ENCODE results near the gene TRMT44. TPM values are rescaled to one million over a fixed set of nuclear protein-coding genes. Genes with fewer than 3 reads are reported as not detected.
"Not testable (repeated sequence)": the region's sequence is repeated elsewhere in the genome, so short reads cannot be mapped to it uniquely, and the experiment has no call there.

The TRMT44 gene
- total and polyA plus RNA-seq, 8 donors, result 1.8 to 39.7 (median 8.4) TPM

DNA sequence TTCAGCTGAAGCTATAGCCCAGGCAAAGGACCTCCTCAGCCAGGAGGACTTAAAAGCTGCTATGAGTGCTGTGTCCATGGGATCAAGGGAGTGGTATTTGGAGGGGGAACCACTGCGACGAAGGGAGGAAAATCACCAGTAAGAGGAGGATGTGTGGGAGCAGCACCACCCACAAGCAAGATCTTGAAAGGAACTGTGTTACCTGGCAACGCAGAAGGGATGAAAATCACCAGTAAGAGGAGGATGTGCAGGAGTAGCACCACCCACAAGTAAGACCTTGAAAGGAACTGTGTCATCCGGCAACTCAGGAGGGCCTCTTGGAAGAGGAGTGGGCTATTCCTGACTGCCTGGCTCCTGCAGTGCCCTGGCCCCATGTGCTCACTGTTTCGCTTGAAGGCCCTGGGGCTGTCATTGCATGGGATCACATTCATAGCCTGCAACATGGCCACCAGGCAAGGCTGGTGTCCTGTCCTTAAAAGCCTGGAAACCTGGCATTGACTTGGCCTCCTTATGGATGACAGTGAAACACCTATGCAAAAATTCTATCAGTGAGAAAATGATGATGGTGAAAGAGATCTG is 48.3 kb downstream of the TRMT44 start:
- Histone ChIP-seq H3K36me3 (peaks cover 0 to 3% (median 0%) of the 10 kb centered on the region in 4 donors), H3K9me3 (no peaks in the 10 kb centered on the region), H3K27me3 (no peaks in the 10 kb centered on the region), H3K4me3 (no peak overlapping the region), H3K4me1 (no peaks in the 10 kb centered on the region), H3K27ac (no peak overlapping the region)
- 84 to 98% (median 96%) methylated on average over 5 of the region's 5 CpGs for WGBS, 5 donors
- TF ChIP-seq, protein P1, sequence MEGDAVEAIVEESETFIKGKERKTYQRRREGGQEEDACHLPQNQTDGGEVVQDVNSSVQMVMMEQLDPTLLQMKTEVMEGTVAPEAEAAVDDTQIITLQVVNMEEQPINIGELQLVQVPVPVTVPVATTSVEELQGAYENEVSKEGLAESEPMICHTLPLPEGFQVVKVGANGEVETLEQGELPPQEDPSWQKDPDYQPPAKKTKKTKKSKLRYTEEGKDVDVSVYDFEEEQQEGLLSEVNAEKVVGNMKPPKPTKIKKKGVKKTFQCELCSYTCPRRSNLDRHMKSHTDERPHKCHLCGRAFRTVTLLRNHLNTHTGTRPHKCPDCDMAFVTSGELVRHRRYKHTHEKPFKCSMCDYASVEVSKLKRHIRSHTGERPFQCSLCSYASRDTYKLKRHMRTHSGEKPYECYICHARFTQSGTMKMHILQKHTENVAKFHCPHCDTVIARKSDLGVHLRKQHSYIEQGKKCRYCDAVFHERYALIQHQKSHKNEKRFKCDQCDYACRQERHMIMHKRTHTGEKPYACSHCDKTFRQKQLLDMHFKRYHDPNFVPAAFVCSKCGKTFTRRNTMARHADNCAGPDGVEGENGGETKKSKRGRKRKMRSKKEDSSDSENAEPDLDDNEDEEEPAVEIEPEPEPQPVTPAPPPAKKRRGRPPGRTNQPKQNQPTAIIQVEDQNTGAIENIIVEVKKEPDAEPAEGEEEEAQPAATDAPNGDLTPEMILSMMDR (IDR thresholded peaks at IDR 0.05), result no peak
- TF ChIP-seq POLR2AphosphoS5 (IDR thresholded peaks at IDR 0.05), result no peak
- TF ChIP-seq EP300 (IDR thresholded peaks at IDR 0.05), result no peak
- no peak for TF ChIP-seq POLR2A (IDR thresholded peaks at IDR 0.05)
- no peak for DNase-seq
- intact Hi-C loops (cut with DNase I; ENCODE audit: low total_unique reads), result no loop called here

DNA sequence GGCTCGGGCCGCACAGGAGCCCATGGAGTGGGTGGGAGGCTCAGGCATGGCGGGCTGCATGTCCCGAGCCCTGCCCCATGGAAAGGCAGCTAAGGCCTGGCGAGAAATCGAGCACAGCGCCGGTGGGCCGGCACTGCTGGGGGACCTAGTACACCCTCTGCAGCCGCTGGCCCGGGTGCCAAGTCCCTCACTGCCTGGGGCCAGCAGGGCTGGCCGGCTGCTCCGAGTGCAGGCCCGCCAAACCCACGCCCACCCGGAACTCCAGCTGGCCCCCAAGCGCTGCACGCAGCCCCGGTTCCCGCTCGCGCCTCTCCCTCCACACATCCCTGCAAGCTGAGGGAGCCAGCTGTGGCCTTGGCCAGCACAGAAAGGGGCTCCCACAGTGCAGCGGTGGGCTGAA is 50.9 kb downstream of the TRMT44 start:
- H3K36me3 ChIP-seq; H3K4me1 ChIP-seq; H3K27ac ChIP-seq; H3K4me3 ChIP-seq; DNase-seq; H3K27me3 ChIP-seq; intact Hi-C loops (cut with DNase I; ENCODE audit: low total_unique reads); H3K9me3 ChIP-seq: not testable (repeated sequence)
- 91 to 98% (median 94%) methylated on average over 14 to 23 of the region's 23 CpGs for WGBS, 5 donors

DNA sequence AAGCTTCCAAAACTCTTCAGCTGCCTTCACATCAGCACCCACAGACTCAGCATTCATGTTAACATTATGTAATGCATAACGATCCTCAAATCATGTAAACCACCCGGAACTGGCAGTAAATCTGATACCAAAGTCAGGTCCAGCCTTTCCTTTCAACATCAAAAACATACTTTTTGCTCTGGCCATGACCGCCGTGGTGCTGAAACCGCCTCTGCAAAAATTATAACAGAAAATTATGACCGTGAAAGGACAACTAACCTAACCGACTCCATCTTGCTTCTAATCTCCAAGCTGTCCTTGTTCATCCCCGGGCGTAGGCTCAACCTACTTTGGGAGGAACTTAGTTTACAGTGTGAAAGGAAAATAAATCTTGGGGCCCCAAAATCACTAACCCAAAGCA is 51.6 kb downstream of the TRMT44 start:
- TF ChIP-seq, protein P1 (IDR thresholded peaks at IDR 0.05), result no peak
- no peak for TF ChIP-seq POLR2A (IDR thresholded peaks at IDR 0.05)
- TF ChIP-seq EP300 (IDR thresholded peaks at IDR 0.05), result no peak
- no peak for TF ChIP-seq POLR2AphosphoS5 (IDR thresholded peaks at IDR 0.05)
- intact Hi-C loops (cut with DNase I; ENCODE audit: low total_unique reads), result no loop called here
- H3K9me3 ChIP-seq, result no peaks in the 10 kb centered on the region
- no peak for DNase-seq
- no peak overlapping the region for H3K27ac ChIP-seq
- WGBS, 5 donors, result 85 to 88% (median 87%) methylated on average over 9 of the region's 9 CpGs
- no peaks in the 10 kb centered on the region for H3K27me3 ChIP-seq
- H3K36me3 ChIP-seq, result peaks cover 0 to 3% (median 0%) of the 10 kb centered on the region in 4 donors
- no peaks in the 10 kb centered on the region for H3K4me1 ChIP-seq
- no peak overlapping the region for H3K4me3 ChIP-seq

DNA sequence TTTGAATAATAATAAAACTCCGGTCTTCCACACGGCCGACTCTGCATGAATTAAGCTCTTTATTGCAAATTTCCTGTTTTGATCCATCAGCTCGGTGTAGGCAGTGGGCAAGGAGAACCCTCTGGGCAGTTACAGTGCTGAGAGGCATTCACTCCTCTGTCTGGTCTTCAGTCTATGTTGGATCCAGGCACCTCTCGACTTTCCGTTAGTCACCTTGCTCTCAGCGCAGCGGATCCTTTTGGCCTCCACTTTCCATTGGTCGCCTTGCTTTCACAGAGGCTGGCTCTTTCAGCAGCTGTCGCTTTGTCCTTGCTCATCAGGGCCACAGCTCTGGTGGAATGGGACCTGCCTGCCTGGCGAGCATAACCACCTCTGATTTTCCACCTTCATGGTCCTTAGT is 52.9 kb downstream of the TRMT44 start:
- no peaks in the 10 kb centered on the region for H3K27me3 ChIP-seq
- 86 to 93% (median 89%) methylated on average over 11 of the region's 11 CpGs for WGBS, 5 donors
- no peak overlapping the region for H3K27ac ChIP-seq
- no peaks in the 10 kb centered on the region for H3K9me3 ChIP-seq
- no peak for TF ChIP-seq POLR2A (IDR thresholded peaks at IDR 0.05)
- TF ChIP-seq EP300 (IDR thresholded peaks at IDR 0.05), result no peak
- no peak for TF ChIP-seq POLR2AphosphoS5 (IDR thresholded peaks at IDR 0.05)
- TF ChIP-seq, protein P1 (IDR thresholded peaks at IDR 0.05), result no peak
- no peak for DNase-seq
- no peaks in the 10 kb centered on the region for H3K4me1 ChIP-seq
- H3K36me3 ChIP-seq, result peaks cover 0 to 3% (median 0%) of the 10 kb centered on the region in 4 donors
- H3K4me3 ChIP-seq, result no peak overlapping the region
- intact Hi-C loops (cut with DNase I; ENCODE audit: low total_unique reads), result no loop called here

DNA sequence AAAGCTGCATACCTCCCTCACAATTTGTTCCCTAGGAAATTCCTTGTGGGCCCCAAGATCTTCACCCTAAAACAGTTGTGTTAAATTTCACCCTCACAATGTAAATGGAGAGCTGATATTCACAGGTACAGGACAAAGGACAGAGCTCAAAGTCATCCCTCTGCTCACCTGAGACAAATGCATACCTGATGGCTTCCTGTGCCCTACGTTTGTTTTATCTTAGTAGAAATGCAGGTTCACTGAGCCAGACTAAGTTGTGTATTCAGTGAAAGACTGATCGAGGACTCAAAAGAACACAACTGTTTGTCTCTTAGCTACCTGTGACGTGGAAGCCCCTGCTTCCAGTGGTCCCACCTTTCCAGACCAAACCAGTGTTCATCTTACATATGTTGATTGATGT is 53.6 kb downstream of the TRMT44 start:
- no peaks in the 10 kb centered on the region for H3K27me3 ChIP-seq
- TF ChIP-seq, protein P1 (IDR thresholded peaks at IDR 0.05), result no peak
- no peak for TF ChIP-seq POLR2AphosphoS5 (IDR thresholded peaks at IDR 0.05)
- no peak for TF ChIP-seq EP300 (IDR thresholded peaks at IDR 0.05)
- TF ChIP-seq POLR2A (IDR thresholded peaks at IDR 0.05), result no peak
- H3K36me3 ChIP-seq, result no peaks in the 10 kb centered on the region
- intact Hi-C loops (cut with DNase I; ENCODE audit: low total_unique reads), result no loop called here
- no peaks in the 10 kb centered on the region for H3K9me3 ChIP-seq
- DNase-seq, result no peak
- H3K27ac ChIP-seq, result no peak overlapping the region
- WGBS, 5 donors, result 65 to 82% (median 67%) methylated on average over 3 of the region's 3 CpGs
- H3K4me1 ChIP-seq, result no peaks in the 10 kb centered on the region
- H3K4me3 ChIP-seq, result no peak overlapping the region

Measured in stomach (tissue), 9 donors.